ENCODE measurements around the gene SPEN. TPM values are rescaled to one million over a fixed set of nuclear protein-coding genes. Genes with fewer than 3 reads are reported as not detected.

SPEN gene
- total and polyA plus RNA-seq, 10 of the 15 experiments (the other 5 are each of a cell fraction or from before 2014, with no cell fraction given), result 5.2 to 58.7 (median 20.1) TPM

- TF ChIP-seq NRF1 (conservative IDR thresholded peaks at IDR 0.05; ENCODE audit: low read depth, low read length) (no peak), REST (IDR thresholded peaks at IDR 0.05; ENCODE audit: low read depth, low read length) (no peak), STAT1 (conservative IDR thresholded peaks at IDR 0.05) (no peak), CBX3 (IDR thresholded peaks at IDR 0.05; ENCODE audit: borderline replicate concordance, low read depth) (no peak), CUX1 (IDR thresholded peaks at IDR 0.05; ENCODE audit: insufficient replicate concordance, low read depth, low read length) (no peak), IKZF1 (conservative IDR thresholded peaks at IDR 0.05) (no peak), ZNF687 (IDR thresholded peaks at IDR 0.05) (no peak), USF2 (IDR thresholded peaks at IDR 0.05; ENCODE audit: borderline replicate concordance, low read depth, low read length) (no peak), ZBTB33 (IDR thresholded peaks at IDR 0.05) (no peak), E2F4 (IDR thresholded peaks at IDR 0.05; ENCODE audit: low read depth, low read length) (no peak)
Measured at GRCh38 chr1:15826810-15827507, 20.5 kb upstream of the SPEN start (continued).
